ENCODE data around the gene GMIP.

GMIP gene

DNA sequence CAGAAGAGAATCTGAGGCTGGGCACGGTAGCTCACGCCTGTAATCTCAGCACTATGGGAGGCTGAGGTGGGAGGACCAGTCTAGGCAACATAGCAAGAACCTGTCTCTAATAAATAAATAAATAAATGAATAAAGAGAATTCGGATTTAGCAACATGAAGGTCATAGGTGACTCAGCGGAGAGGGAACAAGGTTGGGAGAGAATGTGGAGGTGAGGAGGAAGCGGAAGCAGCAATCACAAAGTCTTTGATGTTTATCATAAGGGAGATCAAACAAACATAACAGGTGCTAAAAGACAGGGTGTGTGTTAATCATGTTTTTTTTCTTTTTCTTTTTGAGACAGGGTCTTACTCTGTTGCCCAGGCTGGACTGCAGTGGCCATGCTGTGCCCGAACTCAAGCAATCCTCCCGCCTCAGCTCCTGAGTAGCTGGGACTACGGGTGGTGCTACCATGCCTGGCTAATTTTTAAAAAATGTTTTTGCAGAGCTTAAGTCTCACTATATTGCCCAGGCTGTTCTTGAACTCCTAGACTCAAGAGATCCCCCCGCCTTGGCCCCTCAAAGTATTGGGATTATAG is 41.2 kb downstream of the GMIP start:
- DNase-seq: peak; percentile 24 to 72

DNA sequence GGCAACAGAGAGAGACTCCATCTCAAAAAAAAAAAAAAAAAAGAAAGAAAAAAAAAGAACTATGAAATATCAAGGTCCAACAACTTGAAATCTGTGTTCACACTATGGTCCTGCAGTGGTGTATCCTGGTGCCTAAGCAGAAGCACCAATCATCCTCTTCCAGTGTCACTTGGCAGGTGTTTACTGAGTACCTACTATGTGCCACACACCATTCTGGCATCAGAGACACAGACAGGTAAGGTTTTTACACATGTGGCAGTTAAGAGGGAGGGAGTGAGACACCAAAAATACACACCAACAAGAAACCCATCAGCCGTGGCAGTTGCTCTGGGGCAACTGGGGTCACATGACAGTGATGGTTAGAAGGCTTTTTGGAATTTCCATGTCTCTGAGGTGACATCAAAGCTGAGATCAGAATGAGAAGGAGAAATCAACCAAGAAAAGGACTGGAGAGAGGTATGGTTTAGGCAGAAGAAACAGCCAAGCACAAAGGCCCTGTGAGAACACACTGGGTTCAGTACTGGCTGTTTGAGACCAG is 42.6 kb downstream of the GMIP start:
- peak in 1 of 2 donors; percentile 48 for DNase-seq

DNA sequence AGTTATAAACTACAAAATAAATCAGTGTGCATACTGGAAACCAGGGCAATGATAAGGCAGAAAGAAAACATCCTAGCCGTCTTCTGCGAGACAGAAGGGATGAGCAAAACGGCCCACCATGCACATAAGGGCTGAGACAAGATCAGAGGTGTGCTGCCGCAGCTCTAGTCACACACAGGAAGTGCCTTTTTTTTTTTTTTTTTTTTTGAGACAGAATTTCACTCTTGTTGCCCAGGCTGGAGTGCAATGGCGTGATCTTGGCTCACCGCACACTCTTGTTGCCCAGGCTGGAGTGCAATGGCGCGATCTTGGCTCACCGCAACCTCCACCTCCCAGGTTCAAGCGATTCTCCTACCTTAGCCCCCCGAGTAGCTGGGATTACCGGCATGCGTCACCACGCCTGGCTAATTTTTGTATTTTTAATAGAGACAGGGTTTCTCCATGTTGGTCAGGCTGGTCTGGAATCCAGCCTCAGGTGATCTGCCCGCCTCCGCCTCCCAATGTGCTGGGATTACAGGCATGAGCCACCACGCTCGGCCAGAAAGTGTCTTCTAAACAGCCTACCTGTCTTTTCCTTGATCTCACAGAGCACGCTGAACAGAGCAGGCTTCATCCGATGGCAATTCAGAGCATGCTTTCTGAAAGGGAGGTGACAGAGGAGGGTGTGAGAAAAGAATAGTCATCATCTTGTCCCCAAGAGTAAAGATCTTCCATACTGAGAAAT is 44.6 kb downstream of the GMIP start:
- peak; percentile 74 to 78 for DNase-seq

DNA sequence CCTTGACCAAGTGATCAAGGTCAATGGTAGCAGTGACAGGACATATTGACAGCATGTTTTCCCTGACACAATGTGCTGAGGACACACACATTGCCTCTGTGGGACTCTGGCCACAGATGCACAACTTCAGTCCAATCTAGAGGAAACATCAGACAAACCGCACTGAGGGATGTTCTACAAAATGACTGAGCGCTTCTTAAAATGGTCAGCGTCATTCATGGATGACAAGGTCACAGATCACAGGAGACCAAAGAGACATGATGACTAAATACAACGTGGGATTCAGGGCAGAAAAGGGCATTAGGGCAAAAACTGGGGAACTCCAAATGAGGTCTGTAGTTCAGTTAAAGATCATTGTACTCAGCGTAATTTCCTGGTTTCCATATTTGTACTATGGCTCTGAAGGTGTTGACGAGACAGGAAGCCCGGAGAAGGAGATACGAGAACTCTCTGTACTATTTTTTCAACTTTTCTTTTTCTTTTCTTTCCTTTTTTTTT is 45.6 kb downstream of the GMIP start:
- DNase-seq: peak; percentile 77 to 92

DNA sequence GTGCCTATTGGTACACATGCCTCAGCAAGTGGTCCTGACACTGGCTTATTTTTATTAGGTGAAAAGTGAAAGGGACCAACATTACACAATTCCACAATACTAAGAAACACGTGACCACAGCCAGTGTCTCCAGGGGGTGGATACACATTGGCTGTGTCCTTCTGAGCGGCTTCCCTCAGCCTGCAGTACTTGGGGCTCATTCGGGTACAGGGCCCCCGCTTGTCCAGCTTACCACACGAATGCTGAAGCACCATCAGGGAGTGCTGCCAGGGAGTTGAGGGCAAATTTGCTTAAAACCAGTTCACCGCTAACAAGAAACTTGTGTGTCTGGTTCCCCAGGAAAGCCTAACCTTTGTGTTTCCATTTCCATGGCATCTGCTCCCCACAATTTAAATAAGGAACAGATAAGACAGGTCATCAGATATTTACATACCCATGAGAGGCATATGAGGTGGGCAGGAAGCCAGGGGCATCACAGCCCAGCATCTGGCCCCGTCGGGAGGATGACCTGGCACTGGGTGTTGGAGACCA is 48.2 kb downstream of the GMIP start:
- no peak for DNase-seq

DNA sequence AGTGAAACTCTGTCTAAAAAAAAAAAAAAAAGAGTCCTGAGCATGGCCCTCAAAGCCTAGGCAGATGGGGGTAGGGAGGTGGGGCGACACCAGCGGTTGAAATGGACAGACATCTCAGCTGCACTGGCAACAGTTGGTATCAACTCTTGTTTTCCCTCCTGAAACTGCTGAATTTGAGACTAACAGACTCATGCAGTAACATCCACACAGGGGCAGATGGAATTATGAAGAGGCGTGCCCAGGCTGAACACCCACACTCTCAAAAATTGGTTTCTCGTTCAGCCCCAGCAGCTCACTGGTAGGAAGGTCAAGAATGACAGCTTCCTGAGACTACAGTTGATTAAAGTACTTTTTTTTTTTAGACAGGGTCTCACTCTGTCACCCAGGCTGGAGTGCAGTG is 49.1 kb downstream of the GMIP start:
- DNase-seq: no peak

DNA sequence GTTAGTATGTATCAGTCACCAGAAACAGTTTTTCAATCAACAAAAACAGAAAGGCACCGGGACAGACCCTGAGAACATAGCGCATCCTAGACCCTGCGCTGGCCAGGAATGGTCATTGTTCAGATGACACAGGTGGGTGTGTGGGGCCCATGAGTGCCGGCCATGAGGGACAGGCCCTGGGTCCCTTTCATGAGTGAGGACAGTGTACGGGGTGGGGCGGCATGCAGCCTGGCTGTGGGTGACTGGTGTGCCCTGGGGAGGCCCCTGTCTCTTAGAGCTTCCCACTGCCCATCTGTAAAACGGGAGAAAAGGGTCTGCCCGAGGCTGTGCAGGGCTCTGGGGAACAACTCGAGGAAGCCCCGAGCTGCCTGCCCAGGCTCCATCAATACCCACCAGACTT is 50.8 kb downstream of the GMIP start:
- DNase-seq: no peak

DNA sequence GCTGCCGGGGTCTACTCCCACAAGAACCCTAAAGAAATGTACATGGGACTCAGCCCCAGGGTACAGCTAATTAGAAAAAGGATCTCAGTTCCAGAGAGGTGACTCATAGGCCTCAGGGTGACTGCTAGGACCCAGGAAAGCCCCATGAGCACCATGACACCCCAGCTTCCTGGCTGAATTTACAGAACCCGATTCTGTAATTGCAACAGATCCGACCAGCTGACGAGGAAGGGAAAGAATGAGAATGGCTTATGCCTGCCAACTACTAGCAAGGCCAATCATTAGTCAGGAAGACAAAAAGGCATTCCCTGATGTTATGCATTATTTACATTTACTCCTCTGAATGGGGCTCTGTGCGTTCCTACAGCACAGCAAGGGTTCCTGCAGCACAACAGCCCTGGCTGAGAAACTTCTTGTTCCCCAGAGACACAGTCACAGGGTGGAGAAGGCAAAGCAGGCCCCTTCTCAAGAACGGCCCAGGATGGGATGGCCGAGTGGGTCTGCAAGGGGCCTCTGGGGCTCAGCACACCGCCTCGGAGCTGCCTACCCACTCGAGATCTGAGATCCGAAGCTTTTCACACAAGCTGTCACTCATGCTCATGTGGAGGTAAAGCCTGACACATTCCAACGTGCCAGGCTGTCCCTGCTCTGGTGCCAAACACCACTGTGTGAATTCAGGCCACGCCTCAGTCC is 52.2 kb downstream of the GMIP start:
- peak; percentile 74 to 82 for DNase-seq

DNA sequence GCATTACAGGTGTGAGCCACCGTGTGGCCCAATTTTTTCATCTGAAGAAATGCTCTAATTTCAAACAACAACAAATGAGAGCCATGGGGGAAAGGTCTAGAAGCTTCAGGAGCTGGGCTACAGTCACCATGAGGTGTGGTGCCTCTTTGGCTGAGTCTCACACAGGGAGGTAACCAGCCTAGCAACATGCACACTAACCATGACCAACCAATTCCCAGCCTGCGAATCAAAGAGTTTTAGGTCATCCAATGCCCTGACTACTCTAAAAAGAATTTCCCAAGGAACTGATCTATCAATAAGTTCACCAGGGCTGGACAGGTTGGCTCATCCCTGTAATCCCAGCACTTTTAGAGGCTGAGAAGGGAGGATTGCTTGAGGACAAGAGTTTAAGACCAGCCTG is 54.9 kb downstream of the GMIP start:
- DNase-seq: no peak

DNA sequence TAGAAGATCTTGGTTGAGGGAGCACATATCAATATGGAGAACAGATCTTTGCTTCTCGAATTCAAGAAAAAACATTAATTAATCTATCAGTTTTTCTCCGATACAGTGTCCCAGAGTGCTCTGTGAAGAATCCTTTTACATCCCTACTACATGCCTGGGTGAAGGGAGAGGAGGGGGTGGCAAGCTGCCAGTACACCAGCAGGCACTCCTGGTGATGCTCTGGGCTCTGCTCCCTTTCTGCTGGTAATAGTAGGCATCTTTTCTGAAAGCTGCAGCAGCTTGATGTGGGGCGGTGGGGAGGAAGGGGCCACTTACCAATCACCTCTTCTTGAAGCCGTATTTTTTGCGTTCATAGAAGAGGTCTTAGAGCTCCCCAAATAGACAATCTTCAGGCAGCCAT is 55.7 kb downstream of the GMIP start:
- no peak for DNase-seq

DNA sequence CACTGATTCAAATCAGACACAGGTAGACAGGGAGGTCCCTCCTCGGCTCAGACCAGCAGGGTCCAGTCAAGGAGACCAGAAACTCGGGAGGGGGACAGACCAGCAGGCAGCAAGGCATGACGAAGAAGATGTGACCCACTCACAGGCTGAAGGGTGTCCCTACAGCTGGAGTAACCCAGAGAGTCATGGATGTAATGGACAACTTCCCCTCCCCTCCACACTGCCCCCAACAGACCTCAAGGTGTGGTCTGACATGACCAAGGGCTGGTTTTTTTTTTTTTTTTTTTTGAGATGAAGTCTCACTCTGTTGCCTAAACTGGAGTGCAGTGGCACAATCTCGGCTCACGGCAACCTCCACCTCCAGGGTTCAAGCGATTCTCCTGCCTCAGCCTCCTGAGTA is 59.1 kb downstream of the GMIP start:
- no peak for DNase-seq

DNA sequence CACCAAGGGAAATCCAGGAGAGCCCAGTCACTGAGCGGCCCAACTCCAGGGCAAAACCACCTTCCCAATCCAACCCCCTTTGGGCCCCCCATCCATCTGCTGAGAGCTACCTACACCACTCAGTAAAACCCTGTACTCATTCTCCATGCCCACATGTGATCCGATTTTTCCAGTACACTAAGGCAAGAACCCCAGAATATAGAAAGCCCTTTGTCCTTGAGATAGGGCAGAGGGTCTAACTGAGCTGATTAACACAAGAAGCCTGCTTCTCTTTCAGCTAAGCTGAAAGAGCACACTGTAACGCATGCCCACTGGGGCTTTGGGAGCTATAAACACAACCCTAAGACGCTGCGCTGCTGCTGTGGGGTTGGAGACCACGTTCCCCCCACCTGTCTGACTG is 61.0 kb downstream of the GMIP start:
- no peak for DNase-seq

DNA sequence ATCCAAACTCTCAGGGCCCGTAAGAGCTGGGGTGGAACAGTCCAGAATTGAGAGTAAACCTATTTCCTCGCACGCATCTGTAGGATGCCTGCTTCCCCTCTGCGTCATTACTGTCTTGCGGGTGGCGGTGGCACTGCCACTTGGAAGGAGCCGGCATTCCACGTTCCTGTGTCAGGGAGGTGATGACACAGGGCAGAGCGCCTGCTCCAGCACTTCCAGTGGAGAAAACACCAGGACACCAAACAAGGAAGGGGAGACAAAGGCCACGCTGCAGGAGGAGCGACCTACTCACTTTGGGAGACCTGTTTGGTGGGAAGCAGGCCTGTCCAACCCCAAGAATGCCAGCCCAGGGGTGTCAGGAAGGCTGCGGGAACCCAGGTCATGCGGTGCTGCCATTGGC is 62.1 kb downstream of the GMIP start:
- DNase-seq: no peak

DNA sequence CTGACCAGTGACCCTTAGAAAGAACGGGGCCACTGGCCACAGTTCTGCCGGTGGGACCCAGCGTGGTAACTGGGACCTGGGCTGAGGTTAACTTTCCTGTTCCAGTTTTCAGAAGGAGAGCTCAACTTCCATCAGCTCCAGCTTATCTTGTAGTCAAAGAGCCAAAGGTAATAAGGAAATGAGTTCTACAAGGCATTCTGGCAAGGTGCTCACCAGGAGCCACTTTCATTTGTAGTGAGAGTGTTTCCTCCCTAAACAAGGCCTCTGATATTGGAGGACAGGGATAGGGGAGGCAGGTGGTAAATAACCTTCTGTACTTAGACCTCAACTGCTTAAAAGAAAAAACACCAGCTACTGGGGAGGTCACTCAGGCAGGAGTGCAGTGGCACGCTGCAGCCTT is 63.0 kb downstream of the GMIP start:
- DNase-seq: no peak

DNA sequence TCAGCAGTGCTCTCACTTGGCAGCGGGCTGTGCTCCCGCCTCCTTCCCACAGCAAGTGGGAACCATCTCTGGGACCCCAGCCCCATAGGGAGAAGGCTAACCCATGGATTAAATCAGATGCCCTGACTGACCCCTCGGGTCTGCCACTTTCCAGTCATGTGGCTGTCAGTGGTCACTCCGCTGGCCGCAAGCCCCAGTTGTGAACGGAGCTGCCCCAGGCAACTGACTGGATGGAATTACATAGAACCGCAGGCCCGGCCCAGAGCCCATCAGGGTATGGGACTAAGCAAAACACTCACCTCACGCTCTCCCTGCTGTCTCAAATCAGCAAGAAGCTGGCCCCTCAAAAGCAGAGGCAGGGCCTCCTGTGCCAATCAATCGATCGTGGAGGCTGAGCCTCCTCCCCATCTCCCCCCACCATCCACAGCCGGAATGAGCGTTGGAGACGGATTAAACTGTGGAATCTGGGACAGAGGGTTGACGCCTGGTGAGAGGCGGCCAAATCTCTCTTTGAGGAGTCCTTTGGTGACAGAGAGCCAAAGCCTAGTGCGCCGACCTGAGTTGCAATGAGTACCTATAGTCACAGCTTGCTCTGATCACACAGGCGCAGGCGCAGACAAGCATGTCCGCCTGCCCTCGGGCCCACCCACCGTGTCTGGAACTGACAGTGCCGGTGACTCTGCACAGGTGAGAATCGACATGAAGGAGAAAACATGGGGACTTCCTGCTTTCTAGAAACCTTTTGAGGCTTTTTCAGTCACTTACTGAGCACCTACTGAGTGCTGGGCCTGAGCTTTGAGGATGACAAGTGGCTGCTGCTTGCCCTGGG is 63.7 kb downstream of the GMIP start:
- DNase-seq: no peak

Measured in CD4-positive, alpha-beta T cell treated with Interferon alpha-2 for 1 hour (primary cell).